Adipose tissue (tissue), 3 donors: ENCODE results near the gene QSOX1. TPM values are rescaled to one million over a fixed set of nuclear protein-coding genes. Genes with fewer than 3 reads are reported as not detected.

Experiments used
- H3K27ac ChIP-seq: one replicate; pipeline ENCODE4 v1.5.1; 2013; ENCODE audit warnings: low read depth, low read length
- WGBS, 3 donors: extraction: QIAGEN DNeasy Blood & Tissue Kit; methylation state at CpG; one replicate each; pipeline ENCODE4 v1.1.7; 2013; 5-methylcytosine and 5-hydroxymethylcytosine counted together
- polyA plus RNA-seq, 3 donors: library from polyadenylated mRNA; stranded (reverse); fragments of 200-250 nt; gene quantifications; one replicate each; pipeline ENCODE4 v1.2.3, GENCODE V29; 2013
- donor health status: healthy with polysubstance abuse.
- donor health status: Bipolar disorder and iron deficiency.
- donor health status: healthy.

Gene QSOX1
- polyA plus RNA-seq, 3 donors, result 47.2 to 59.3 (median 56.2) TPM

- 85 to 88% (median 86%) methylated on average over 3 of the region's 3 CpGs for WGBS, 3 donors
- H3K27ac ChIP-seq, result no peak overlapping the region
Observed at GRCh38 chr1:180143359-180143758, 11.3 kb upstream of the QSOX1 start.

GRCh38 chr1:180144659-180145357 lies 9.9 kb upstream of the QSOX1 start:
- 59 to 74% (median 70%) methylated on average over 6 of the region's 6 CpGs for WGBS, 3 donors
- H3K27ac ChIP-seq, result no peak overlapping the region

GRCh38 chr1:180145446-180145845 lies 9.2 kb upstream of the QSOX1 start:
- no peak overlapping the region for H3K27ac ChIP-seq
- WGBS, 3 donors, result 91 to 93% (median 92%) methylated on average over 3 of the region's 3 CpGs

- 36 to 80% (median 58%) methylated on average over 1 of the region's 1 CpG for WGBS, 3 donors
- H3K27ac ChIP-seq, result no peak overlapping the region
Observed at GRCh38 chr1:180150982-180151381, 3.7 kb upstream of the QSOX1 start.

- no peak overlapping the region for H3K27ac ChIP-seq
Observed at GRCh38 chr1:180151508-180151907, 3.2 kb upstream of the QSOX1 start.

GRCh38 chr1:180152588-180152987 lies 2.1 kb upstream of the QSOX1 start:
- WGBS, 3 donors, result 84 to 94% (median 89%) methylated on average over 6 of the region's 6 CpGs
- no peak overlapping the region for H3K27ac ChIP-seq

More at GRCh38 chr1:180151508-180151907, 3.2 kb upstream of the QSOX1 start:
- 75 to 79% (median 78%) methylated on average over 3 of the region's 3 CpGs for WGBS, 3 donors

GRCh38 chr1:180153032-180153431 lies 1.6 kb upstream of the QSOX1 start:
- H3K27ac ChIP-seq, result no peak overlapping the region
- 87 to 97% (median 94%) methylated on average over 5 of the region's 5 CpGs for WGBS, 3 donors

GRCh38 chr1:180154003-180154324 lies 705 bp upstream of the QSOX1 start:
- WGBS, 3 donors, result 10 to 21% (median 11%) methylated on average over 7 of the region's 7 CpGs
- H3K27ac ChIP-seq, result no peak overlapping the region

- WGBS, 3 donors, result 1% methylated on average over 25 to 29 of the region's 29 CpGs
- H3K27ac ChIP-seq, result no peak overlapping the region
Observed at GRCh38 chr1:180155182-180155682, 563 bp downstream of the QSOX1 start.

GRCh38 chr1:180156201-180156600 lies 1.5 kb downstream of the QSOX1 start:
- WGBS, 3 donors, result 67 to 74% (median 69%) methylated on average over 4 of the region's 4 CpGs
- no peak overlapping the region for H3K27ac ChIP-seq

GRCh38 chr1:180156631-180157091 lies 2.0 kb downstream of the QSOX1 start:
- no peak overlapping the region for H3K27ac ChIP-seq
- WGBS, 3 donors, result 42 to 75% (median 74%) methylated on average over 2 of the region's 2 CpGs

- 40 to 89% (median 79%) methylated on average over 4 of the region's 4 CpGs for WGBS, 3 donors
Observed at GRCh38 chr1:180157108-180157507, 2.4 kb downstream of the QSOX1 start.

GRCh38 chr1:180157576-180158057 lies 2.9 kb downstream of the QSOX1 start:
- no peak overlapping the region for H3K27ac ChIP-seq
- 26 to 96% (median 92%) methylated on average over 3 of the region's 3 CpGs for WGBS, 3 donors

More at GRCh38 chr1:180157108-180157507, 2.4 kb downstream of the QSOX1 start:
- no peak overlapping the region for H3K27ac ChIP-seq

- H3K27ac ChIP-seq, result no peak overlapping the region
- 46 to 81% (median 81%) methylated on average over 16 of the region's 16 CpGs for WGBS, 3 donors
Observed at GRCh38 chr1:180158149-180159147, 3.8 kb downstream of the QSOX1 start.

- H3K27ac ChIP-seq, result no peak overlapping the region
- 63 to 96% (median 64%) methylated on average over 1 of the region's 1 CpG for WGBS, 3 donors
Observed at GRCh38 chr1:180160357-180160756, 5.7 kb downstream of the QSOX1 start.

- no peak overlapping the region for H3K27ac ChIP-seq
- 44 to 73% (median 48%) methylated on average over 2 of the region's 2 CpGs for WGBS, 3 donors
Observed at GRCh38 chr1:180163041-180163440, 8.4 kb downstream of the QSOX1 start.

- 92 to 100% (median 94%) methylated on average over 2 of the region's 2 CpGs for WGBS, 3 donors
Observed at GRCh38 chr1:180165096-180165495, 10.4 kb downstream of the QSOX1 start.

GRCh38 chr1:180165509-180166435 lies 11.1 kb downstream of the QSOX1 start:
- no peak overlapping the region for H3K27ac ChIP-seq
- WGBS, 3 donors, result 83 to 94% (median 93%) methylated on average over 12 of the region's 12 CpGs

More at GRCh38 chr1:180165096-180165495, 10.4 kb downstream of the QSOX1 start:
- no peak overlapping the region for H3K27ac ChIP-seq
